ENCODE measurements around the gene ARHGAP35.
"Not testable (repeated sequence)": the region's sequence is repeated elsewhere in the genome, so short reads cannot be mapped to it uniquely, and the experiment has no call there.

Gene ARHGAP35

GRCh38 chr19:46871173-46871572, 10.4 kb downstream of the ARHGAP35 start:
- DNase-seq (ENCODE audit: low spot score) = not testable (repeated sequence)

- no peak for DNase-seq (ENCODE audit: low spot score)
These were observed 12.2 kb downstream of the ARHGAP35 start for GRCh38 chr19:46872967-46873366.

GRCh38 chr19:46875234-46875633, 14.4 kb downstream of the ARHGAP35 start:
- no peak for DNase-seq (ENCODE audit: low spot score)

- DNase-seq (ENCODE audit: low spot score) = no peak
These were observed 14.9 kb downstream of the ARHGAP35 start for GRCh38 chr19:46875657-46876056.

GRCh38 chr19:46878613-46879375, 18.0 kb downstream of the ARHGAP35 start:
- DNase-seq (ENCODE audit: low spot score) = no peak

GRCh38 chr19:46880431-46880830, 19.6 kb downstream of the ARHGAP35 start:
- no peak for DNase-seq (ENCODE audit: low spot score)

GRCh38 chr19:46881092-46881491, 20.3 kb downstream of the ARHGAP35 start:
- no peak for DNase-seq (ENCODE audit: low spot score)

- no peak for DNase-seq (ENCODE audit: low spot score)
These were observed 21.2 kb downstream of the ARHGAP35 start for GRCh38 chr19:46882034-46882433.

GRCh38 chr19:46882751-46883150, 22.0 kb downstream of the ARHGAP35 start:
- DNase-seq (ENCODE audit: low spot score) = not testable (repeated sequence)

GRCh38 chr19:46885411-46885810, 24.6 kb downstream of the ARHGAP35 start:
- DNase-seq (ENCODE audit: low spot score) = no peak

- DNase-seq (ENCODE audit: low spot score) = no peak
These were observed 25.9 kb downstream of the ARHGAP35 start for GRCh38 chr19:46886546-46887239.

- DNase-seq (ENCODE audit: low spot score) = no peak
These were observed 26.5 kb downstream of the ARHGAP35 start for GRCh38 chr19:46887240-46887782.

- DNase-seq (ENCODE audit: low spot score) = no peak
These were observed 29.8 kb downstream of the ARHGAP35 start for GRCh38 chr19:46890423-46891170.

- no peak for DNase-seq (ENCODE audit: low spot score)
These were observed 31.7 kb downstream of the ARHGAP35 start for GRCh38 chr19:46892252-46893179.

- no peak for DNase-seq (ENCODE audit: low spot score)
These were observed 35.4 kb downstream of the ARHGAP35 start for GRCh38 chr19:46896076-46896794.

- DNase-seq (ENCODE audit: low spot score) = no peak
These were observed 37.9 kb downstream of the ARHGAP35 start for GRCh38 chr19:46898731-46899130.

- DNase-seq (ENCODE audit: low spot score) = no peak
These were observed 39.5 kb downstream of the ARHGAP35 start for GRCh38 chr19:46900341-46900740.

- no peak for DNase-seq (ENCODE audit: low spot score)
These were observed 41.1 kb downstream of the ARHGAP35 start for GRCh38 chr19:46901701-46902401.

GRCh38 chr19:46902402-46902766, 41.6 kb downstream of the ARHGAP35 start:
- no peak for DNase-seq (ENCODE audit: low spot score)

- DNase-seq (ENCODE audit: low spot score) = no peak
These were observed 42.7 kb downstream of the ARHGAP35 start for GRCh38 chr19:46903458-46903857.

Data from hematopoietic multipotent progenitor cell treated with erythropoietin and hydrocortisone succinate and interleukin-3 and kit ligand, for 15 days (in vitro differentiated cells).